HG03175 (cell line): ENCODE data around the gene MRPS34.

Experiments used
- ATAC-seq: cut with Tn5 transposase; IDR thresholded peaks from one replicate; pipeline ENCODE4 v1.9.1; 2021; ENCODE audit warnings: mild to moderate bottlenecking, moderate library complexity; ENCODE audit not compliant: unreplicated experiment

Gene MRPS34

DNA sequence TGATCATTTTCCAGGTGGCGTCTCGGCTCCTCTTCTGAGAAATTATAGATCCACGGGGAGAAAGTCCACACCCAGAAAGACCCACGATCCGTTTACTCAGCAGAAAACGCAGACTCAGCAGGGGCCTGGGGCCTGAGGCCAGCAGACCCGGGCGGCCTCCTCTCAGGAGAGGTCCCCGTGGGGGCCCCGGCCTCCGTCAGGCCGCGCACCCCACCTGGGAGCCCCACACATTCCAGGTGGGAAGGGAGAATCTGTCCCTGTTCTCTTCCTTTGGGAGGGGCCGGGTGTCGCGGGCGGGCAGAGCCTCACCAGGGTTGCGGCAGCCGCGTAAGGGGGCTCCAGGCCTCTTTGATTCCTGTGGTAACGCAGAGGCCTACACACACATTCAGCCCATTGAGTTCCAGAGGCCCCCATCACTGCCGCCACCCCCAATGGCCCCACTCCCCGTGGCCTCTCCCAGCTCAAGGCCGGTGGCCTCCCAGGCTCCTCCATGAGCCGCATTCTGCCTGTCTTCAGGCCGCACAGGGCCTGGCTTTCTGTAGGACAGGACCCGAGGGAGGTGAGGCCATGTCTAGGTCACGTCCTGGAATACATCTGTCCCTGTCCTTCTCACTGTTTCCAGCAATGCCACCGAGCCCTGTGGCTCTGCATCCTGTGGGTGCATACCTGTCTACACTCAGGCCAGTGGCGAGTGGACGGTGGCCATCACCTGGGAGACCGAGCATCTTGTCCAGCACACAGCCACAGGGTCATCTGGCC lies 22.2 kb upstream of the MRPS34 start:
- ATAC-seq = no peak

DNA sequence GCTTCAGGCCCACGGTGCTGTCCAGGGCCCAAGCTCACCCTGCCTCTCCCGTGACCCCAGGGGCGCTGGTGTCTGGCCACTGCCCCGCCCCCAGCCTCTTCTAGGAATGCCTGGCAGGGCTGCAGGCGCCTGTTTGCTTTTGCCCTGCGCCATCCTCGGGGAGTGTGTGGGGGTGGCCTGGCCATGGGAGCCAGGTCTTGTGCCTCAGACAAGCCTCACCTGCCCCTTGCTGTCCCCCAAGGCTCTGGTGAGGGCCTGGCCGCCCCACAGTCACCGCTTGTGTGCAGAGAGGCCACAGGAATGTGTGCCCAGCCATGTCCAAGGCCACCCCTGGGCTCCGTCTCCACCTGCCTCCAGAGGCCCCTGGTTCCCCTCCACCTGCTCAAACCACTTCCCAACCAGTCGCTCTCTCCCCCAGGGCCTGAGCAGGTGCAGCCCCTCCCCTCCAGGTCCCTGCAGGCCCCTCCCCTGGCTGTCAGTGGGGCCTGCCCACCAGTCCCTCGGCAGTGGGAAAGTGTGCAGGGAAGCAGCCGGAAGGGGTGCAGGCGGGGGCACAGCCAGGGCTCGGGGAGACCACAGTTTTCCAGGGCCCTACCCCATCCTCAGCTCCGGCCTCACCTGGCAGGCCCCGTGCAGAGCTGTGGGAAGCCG lies 21.4 kb upstream of the MRPS34 start:
- no peak for ATAC-seq

DNA sequence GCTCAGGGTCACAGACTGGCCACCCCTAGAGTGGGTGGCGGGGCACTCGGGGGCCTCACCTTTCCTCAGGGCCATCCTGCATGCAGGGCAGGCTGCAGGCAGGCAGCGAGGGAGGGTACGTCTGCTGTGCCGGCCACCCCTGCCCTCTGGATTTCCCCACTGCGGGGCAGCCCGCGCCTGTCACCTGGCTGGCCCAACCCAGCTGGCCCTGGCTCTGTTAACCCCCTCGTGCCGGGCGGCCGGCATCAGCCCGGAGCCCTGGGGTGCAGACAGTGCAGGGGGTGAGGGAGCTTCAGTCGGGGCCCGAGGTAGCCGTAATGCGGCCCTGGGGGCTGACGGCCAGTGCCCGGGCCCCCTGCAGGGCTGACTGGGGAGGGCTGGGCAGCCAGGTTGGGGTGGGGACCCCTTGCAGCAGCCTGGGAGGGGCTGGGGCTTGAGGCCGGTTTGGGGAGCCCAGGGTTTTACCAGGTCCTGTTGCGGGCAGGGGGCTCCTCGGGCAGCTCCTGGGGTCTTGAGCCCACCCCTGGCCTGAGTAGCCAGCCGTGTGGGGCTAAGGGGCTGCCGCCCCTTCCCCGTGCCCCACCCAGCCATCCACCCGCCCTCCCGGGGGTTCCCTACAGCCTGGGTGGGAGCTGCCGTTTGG lies 20.8 kb upstream of the MRPS34 start, which contains the start of gene IGFALS:
IGFALS (minus strand) TSS at position 128 of the 643 bp plus-strand sequence; CDS start at position 75, 53 bp downstream.
- no peak for ATAC-seq

DNA sequence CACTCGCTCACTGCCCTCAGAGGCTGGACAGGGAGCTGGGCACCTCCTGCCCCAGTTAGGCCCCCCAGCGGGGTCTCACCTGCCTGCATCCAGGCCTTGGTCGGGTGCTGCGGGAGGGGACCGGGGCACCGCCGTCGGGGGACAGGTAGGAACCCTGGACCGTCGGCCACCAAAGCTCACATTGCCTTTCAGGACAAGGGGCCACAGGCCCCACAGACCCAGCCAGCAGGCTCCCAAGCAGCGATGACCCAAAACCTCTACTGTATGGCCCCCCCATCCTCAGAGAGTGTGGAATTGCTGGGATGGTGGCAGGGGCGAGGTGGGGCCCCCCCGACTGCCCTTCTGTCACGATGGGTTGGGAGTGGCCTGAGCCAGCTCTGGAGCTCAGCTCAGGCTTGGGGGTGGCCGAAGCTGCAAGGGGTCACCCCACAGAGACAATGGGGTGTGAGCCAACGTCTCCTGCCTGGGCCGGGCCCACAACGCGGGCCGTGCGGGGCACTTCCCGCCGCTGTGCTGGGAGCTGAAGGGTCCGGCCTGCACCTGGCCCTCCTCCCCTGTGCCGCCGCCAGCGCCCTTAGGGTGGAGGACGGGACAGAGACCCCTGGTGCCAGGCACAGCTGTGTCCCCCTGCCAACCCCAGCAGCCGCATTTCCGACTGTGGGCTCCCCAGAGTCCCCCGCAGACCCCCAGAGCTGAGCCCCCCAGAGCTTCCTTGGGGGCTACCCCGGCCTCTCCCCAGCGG lies 20.1 kb upstream of the MRPS34 start:
- no peak for ATAC-seq

DNA sequence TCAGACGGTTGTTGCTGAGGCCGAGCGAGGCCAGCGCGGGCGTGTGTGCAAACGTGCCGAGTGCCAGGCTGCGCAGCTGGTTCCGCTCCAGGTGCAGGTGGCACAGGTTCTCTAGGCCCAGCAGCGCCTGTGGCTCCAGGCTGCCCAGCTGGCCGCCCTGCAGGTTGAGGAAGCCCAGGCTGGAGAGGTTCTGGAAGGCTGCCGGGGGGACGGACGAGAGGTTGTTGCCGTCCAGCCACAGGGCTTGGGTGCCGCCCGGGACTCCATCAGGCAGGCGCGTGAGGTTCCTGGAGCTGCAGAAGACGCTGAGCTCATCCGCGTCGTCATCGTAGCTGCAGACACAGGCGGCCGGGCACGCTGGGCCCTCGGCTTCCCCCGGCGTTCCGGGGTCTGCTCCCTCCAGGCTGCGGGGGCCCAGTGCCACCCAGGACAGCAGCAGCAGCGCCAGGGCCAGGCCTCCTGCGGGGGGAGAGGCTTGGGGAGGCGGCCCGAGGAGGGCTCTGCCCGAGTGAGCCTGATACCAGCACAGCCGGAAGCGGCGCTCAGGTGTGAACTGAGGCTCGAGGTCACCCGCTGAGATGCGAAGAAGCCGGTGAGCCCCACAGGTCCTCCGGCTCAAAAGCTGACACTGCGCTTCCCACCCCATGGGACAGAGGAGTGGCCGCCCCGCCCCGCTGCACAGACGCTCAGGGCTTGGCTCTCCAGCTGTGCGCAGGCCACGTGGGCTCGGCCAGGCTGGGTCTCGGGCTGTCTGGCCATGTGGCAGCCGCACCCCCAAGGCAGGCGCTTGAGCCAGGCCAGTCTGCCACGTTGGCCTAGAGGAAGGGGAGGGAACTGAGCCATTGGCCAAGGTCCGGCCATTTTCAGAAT lies 19.2 kb upstream of the MRPS34 start:
- no peak for ATAC-seq

DNA sequence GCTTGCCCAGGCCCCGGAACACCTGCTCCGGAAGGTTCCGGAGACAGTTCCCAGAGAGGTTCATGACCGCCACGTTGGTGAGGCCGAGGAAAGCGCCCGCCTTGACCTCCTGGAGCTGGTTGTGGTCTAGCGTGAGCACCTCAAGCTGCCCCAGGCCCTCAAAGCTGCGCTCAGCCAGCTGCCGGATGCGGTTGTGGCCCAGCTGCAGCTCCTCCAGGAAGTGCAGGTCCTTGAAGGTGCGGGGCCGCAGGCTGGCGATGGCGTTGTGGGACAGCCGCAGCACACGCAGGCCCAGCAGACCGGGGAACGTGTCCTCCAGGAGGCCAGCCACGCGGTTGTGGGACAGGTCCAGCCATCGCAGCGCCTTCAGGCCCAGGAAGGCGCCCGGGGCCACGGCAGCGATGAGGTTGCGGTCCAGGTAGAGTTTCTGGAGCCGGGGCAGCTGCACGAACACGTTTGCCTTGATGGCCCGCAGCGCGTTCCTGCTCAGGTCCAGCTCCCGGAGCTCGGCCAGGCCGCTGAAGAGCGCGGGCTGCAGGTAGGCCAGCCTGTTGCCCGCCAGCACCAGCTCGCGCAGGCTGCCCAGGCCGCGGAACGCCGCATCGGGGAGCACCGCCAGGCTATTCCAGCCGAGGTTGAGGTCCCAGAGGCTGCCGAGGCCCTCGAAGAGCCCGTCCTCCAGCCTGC lies 18.5 kb upstream of the MRPS34 start:
- no peak for ATAC-seq

DNA sequence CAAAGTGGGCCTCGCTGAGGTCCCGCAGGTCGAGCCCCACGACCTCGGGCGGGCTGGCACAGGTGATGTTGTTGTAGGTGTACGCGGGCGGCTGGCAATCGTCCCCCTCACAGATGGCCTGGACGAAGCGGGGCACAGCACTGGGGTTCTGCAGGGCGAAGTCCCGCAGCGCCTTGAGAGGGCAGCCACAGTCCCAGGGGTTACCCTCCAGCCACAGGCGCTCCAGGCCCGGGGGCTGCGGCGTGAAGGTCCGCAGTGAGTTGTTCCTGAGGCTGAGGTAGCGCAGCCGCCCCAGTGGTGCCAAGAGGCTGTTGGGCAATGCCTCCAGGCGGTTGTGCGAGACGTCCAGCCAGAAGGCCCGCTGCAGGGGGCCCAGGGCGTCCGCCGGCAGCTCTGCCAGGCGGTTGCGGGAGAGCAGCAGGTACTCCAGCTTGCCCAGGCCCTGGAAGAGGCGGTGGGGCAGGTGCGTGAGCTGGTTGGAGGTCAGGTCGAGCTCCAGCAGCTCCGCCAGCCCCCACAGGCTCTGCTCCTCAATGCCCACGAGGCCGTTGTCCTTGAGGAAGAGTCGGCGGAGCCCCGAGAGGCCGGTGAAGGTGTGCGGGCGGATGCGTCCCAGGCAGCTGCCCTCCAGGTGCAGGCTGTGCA lies 17.8 kb upstream of the MRPS34 start:
- no peak for ATAC-seq

DNA sequence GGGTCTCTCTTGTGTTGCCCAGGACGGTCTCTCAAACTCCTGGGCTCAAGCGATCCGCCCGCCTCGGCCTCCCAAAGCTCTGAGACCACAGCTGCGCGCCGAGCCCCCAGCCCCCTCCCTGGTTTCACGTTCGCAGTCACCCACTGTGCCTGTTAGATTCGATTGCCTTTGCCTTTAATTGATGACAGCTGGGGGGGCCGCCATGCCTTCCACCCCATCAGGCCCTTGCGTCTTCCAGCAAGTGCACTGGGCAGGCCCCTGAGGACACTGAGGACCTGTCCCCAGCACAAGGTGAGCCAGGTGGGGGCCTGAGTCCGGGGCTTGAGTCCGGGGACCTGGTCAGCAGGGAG lies 17.3 kb upstream of the MRPS34 start:
- no peak for ATAC-seq

DNA sequence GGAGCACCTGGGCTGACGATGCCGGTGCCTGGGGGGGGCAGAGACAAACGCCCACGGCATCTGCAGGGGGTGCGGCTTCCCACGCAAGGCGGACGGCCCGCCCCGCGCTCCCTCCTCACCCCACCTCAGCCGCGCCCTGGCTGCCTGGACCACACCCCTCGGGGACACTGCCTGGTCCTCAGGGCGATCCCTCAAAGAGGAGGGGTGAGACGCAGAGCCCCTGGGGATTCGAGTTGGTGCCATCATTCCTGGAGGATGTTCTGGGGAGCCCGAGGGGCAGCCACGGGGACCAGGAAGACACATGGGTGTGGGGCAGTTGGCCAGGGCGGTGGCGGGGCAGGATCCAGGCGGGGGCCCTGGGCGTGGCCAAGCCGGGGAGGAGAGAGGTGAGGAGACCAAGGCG lies 16.7 kb upstream of the MRPS34 start:
- no peak for ATAC-seq

DNA sequence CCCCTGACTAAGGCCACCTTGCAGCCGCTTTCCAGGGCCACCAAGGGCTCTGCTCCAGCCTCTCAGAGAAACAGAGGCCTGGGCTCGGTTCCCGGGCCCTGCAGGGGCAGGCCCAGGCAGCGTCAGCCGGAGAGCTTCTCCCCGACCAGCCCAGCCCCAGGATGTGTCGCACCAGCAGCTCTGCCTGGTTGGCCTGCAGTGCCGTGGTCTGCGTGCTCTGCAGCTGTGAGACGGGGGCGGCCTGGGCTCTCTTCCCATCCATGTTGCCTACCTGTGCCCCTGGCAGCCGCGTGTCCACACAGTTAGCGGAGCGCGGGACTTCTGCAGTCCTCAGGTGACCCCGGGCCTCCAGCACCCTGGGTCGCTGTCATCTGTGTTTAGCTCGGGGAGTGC lies 15.8 kb upstream of the MRPS34 start:
- ATAC-seq = no peak

DNA sequence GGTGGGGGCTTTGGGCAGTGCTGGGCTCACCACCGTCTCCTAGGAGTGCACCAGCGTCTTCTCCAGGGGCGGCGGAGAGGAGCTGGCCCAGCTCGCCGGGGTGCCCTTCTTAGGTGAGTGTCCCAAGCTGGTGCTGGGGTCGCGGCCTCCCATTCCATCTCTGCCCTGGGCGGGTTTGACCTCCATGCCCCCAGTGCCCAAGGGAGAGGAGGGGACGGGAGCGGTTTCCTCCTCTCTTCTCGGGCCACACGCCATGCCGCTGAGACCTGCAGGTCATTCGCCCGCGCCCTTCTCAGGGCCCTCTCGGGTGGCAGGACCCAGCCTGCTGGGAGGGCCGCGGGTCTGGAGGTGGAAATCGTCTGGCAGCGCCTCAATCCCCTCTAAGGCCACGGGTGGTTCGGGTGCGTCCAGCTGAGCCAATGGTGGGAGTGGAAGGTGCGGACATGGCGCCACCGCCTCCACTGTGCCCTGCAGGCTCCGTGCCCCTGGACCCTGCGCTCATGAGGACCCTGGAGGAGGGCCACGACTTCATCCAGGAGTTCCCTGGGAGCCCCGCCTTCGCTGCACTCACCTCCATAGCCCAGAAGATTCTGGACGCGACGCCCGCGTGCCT lies 15.3 kb upstream of the MRPS34 start:
- ATAC-seq = no peak

DNA sequence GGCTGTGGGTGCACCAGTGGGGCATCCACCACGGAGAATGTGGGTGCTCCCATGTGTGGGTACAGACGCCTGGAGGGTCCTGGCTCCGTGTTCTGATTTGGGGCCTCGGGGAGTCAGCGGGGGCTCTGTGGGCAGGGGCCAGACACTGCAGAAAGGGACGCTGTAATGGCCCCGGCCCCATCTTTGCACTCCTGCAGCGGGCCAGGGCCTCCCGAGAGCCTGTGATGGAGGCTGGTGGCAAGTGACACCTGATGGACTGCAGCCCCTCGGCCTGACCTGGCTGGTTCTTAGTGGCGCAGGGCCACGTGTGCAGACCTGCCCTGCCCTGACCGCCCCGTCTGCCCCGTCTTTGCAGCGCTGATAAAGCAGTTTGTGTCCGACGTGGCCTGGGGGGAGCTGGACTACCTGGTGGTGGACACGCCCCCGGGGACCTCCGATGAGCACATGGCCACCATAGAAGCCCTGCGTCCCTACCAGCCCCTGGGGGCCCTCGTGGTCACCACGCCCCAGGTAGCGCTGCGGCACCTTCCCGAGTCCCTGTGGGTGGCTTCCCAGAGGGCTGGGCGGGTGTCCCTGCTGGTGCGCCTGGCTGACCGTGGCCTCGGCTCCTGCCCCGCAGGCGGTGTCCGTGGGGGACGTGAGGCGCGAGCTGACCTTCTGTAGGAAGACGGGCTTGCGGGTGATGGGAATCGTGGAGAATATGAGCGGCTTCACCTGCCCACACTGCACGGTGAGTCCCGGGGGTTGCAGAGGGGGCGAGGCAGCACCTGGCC lies 14.6 kb upstream of the MRPS34 start:
- ATAC-seq = no peak

DNA sequence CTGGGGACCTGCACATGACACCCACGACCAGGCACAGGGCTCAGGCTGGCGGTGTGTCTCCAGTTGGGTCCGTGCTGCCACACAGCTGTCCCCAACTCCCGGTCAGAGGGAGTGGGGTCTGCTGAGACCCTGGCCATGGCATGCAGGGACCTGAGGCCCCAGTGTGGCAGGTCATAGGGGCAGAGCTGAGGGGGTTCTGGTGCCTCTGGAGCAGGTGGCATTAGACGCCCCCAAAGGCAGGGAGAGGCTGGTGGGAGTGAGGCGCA lies 14.1 kb upstream of the MRPS34 start:
- no peak for ATAC-seq

DNA sequence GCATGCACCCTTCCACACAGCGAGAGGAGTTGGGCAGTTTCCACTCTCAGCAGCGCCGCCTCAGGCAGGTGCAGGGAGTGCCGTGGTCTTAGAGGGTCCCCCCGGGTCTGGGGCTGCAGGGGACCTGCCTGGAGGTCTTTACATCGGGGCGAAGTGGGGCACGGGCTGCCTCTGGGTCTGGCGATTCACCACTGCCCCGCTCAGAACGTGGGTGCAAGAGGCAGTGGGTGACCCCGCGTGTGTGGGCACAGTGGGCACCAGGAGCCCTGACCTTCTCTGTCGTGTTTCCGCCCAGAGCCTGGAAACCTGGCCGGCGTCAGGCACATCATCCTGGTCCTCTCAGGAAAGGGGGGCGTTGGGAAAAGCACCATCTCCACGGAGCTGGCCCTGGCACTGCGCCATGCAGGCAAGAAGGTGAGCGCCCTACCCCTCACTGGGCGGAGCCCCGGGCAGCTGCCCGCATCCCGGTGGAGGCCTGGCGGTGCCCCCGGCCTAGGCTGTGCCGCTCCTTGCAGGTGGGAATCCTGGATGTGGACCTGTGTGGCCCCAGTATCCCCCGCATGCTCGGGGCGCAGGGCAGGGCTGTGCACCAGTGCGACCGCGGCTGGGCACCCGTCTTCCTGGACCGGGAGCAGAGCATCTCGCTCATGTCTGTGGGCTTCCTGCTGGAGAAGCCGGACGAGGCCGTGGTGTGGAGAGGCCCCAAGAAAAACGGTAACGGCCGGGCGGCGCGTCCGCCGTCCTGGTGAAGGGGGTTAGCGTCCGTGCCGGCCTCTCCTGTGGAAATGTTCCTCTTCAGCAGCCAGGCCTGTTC lies 13.5 kb upstream of the MRPS34 start:
- ATAC-seq = no peak

DNA sequence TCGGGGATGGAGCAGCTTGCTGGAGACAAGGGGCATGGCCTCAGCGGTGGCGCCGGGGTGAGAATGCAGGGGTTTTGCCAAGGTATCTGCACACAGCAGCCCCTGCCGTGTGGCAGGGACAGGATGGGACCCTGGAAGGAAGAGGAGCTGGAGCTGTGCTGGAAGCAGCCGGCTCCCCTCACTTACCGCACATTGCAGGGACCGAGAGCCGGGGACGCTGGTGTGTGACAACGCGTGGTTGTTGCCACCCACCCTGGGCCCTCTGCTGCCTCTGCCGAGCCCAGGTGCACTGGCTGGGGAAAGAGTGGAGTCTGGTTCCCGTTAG lies 12.9 kb upstream of the MRPS34 start:
- ATAC-seq = no peak

DNA sequence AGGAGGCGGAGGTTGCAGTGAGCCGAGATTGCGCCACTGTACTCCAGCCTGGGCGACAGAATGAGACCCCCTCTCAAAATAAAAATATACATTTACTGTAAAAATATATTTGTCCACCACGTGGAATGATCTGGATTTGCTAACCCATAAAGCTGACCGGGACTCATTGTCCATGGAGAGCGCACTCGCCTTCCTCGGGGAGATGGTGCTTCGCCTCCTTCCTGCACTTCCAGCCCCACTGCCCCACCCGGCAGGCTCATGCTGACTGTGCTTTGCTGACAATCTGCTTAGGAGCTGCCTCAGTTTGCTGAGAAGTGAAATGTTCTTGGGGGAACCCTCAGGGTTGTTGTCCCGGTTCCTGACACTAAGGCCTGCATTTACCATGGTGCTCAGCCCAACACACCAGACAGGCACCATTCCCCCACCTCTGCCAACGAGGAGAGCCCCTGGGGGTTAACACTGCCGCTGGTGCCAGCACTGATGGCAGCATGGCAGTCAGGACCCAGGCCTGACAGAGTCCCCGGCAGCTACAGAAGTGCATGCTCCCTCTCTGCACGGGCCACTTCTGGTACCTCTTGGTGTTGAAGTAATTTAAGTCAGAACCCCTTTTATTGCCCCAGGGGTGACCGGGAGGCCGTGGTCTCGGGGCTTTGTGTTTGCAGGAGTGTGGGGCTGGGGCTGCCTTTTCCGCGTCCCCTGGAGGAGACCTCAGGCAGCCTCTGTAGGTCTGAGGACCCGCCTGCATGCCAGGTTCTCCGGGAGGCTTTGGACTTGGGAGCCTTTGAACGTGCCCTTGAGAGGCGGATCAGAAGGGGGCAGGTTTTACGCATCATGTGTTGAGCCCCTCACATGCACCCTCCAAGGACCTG lies 12.3 kb upstream of the MRPS34 start:
- ATAC-seq = no peak
